Ectodermal cell (in vitro differentiated cells): ENCODE results near the gene DSCAML1.

Experiments used
- H3K27ac ChIP-seq: 2 replicates; pipeline ENCODE4 v1.7.0; 2013; ENCODE audit warnings: mild to moderate bottlenecking, low read depth, low read length; ENCODE audit not compliant: insufficient read depth, poor library complexity, severe bottlenecking
- H3K27me3 ChIP-seq: 2 replicates; pipeline ENCODE4 v1.7.0; 2013; ENCODE audit warnings: mild to moderate bottlenecking, low read length; ENCODE audit not compliant: insufficient read depth, control insufficient read depth, poor library complexity, severe bottlenecking
- H3K36me3 ChIP-seq: one replicate; pipeline ENCODE4 v1.7.0; 2013; ENCODE audit warnings: low read length; ENCODE audit not compliant: control insufficient read depth, insufficient read depth
- H3K4me1 ChIP-seq: one replicate; pipeline ENCODE4 v1.7.0; 2013; ENCODE audit warnings: low read length; ENCODE audit not compliant: control insufficient read depth, insufficient read depth
- H3K4me3 ChIP-seq: 2 replicates; pipeline ENCODE4 v1.7.0; 2013; ENCODE audit warnings: low read depth, low read length, control low read depth; ENCODE audit not compliant: insufficient read depth
- H3K9me3 ChIP-seq: 2 replicates; pipeline ENCODE4 v1.7.0; 2013; ENCODE audit warnings: mild to moderate bottlenecking, low read length, moderate library complexity; ENCODE audit not compliant: control insufficient read depth
- WGBS, 2 experiments: methylation state at CpG; one replicate each; pipeline ENCODE4 v1.1.7; 2013; ENCODE audit warnings: missing lambda C conversion rate in 2 of 2; 5-methylcytosine and 5-hydroxymethylcytosine counted together

The DSCAML1 gene

GRCh38 chr11:117569911-117570310 lies 227.1 kb downstream of the DSCAML1 start:
- Histone ChIP-seq H3K4me1 (no peaks in the 10 kb centered on the region), H3K27me3 (no peaks in the 10 kb centered on the region), H3K4me3 (no peak overlapping the region), H3K9me3 (no peaks in the 10 kb centered on the region), H3K36me3 (no peaks in the 10 kb centered on the region), H3K27ac (no peak overlapping the region)
- WGBS, 2 experiments, result 88 to 90% methylated on average over 9 of the region's 9 CpGs

- Histone ChIP-seq H3K4me3 (no peak overlapping the region), H3K4me1 (no peaks in the 10 kb centered on the region), H3K36me3 (no peaks in the 10 kb centered on the region), H3K27ac (no peak overlapping the region), H3K9me3 (no peaks in the 10 kb centered on the region), H3K27me3 (peaks cover 3% of the 10 kb centered on the region)
- WGBS, 2 experiments, result 51 to 52% methylated on average over 4 of the region's 4 CpGs
Measured at GRCh38 chr11:117565709-117566108, 231.3 kb downstream of the DSCAML1 start.

DNA sequence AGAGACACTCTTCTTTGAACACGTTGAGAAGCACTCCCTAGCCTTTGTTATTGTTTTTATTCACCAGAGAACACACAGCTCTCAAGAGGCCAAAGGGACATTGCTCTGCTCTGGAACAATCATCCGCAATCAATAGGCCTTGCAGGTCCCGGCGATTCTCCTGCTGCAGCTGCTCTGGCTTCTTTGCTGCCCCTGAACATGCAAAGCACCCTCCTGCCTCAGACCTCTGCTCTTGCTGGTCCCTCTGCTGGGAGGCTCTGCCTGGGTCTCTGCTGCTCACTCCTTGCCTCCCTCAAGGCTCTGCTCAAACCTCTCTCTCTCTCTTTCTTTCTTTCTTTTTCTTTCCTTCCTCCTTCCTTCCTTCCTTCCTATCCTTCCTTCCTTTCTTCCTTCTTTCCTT lies 232.7 kb downstream of the DSCAML1 start:
- no peaks in the 10 kb centered on the region for H3K36me3 ChIP-seq
- H3K9me3 ChIP-seq, result no peaks in the 10 kb centered on the region
- H3K4me3 ChIP-seq, result no peak overlapping the region
- H3K4me1 ChIP-seq, result no peaks in the 10 kb centered on the region
- H3K27ac ChIP-seq, result no peak overlapping the region
- 87 to 89% methylated on average over 4 of the region's 4 CpGs for WGBS, 2 experiments
- peaks cover 6% of the 10 kb centered on the region for H3K27me3 ChIP-seq

- no peaks in the 10 kb centered on the region for H3K36me3 ChIP-seq
- H3K27me3 ChIP-seq, result peaks cover 6% of the 10 kb centered on the region
- no peak overlapping the region for H3K27ac ChIP-seq
- no peaks in the 10 kb centered on the region for H3K4me1 ChIP-seq
- no peaks in the 10 kb centered on the region for H3K9me3 ChIP-seq
- H3K4me3 ChIP-seq, result no peak overlapping the region
- 94 to 96% methylated on average over 7 of the region's 7 CpGs for WGBS, 2 experiments
Measured at GRCh38 chr11:117563556-117563955, 233.5 kb downstream of the DSCAML1 start.

GRCh38 chr11:117562136-117562535 lies 234.9 kb downstream of the DSCAML1 start:
- H3K27me3 ChIP-seq, result peaks cover 6% of the 10 kb centered on the region
- H3K9me3 ChIP-seq, result no peaks in the 10 kb centered on the region
- H3K4me3 ChIP-seq, result no peak overlapping the region
- peaks cover 8% of the 10 kb centered on the region for H3K4me1 ChIP-seq
- no peak overlapping the region for H3K27ac ChIP-seq
- WGBS, 2 experiments, result 92 to 94% methylated on average over 6 of the region's 6 CpGs
- H3K36me3 ChIP-seq, result no peaks in the 10 kb centered on the region

DNA sequence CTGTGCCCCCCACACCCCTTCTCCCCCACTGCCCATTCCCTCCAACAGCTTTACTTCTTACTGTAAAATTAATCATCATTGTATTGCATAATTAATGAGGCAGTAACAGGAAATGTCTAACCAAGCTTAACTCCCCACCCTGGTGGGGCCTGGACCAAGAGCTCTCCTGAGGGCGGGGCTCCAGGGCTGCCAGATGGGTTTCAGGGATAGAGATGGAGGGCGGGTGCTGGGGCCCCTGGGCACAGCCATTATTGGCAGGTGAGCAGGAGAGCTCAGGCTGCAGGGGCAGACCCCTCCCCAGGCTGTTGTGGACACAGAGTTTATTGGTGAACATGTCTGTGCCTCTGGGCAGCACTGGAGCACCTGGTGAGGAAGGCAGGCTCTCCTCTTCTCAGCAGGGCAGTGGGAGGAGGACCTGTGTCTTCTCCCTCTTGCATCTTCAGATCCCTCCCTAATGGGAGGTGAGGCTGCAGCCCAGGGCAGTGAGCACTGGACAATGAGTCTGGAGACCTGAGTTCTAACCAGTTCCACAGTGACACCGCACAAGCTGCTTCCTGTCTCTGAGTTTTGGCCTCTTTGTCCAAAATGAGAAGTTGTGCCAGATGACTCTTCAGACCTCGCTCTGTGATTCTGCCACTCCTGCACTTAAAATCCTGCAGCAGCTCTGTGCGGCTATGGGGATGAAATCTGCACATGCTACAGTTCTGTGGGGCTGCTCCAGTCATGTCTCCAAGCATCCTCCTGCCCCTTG lies 236.1 kb downstream of the DSCAML1 start:
- no peaks in the 10 kb centered on the region for H3K9me3 ChIP-seq
- no peaks in the 10 kb centered on the region for H3K36me3 ChIP-seq
- no peak overlapping the region for H3K4me3 ChIP-seq
- no peak overlapping the region for H3K27ac ChIP-seq
- H3K4me1 ChIP-seq, result peaks cover 12% of the 10 kb centered on the region
- WGBS, 2 experiments, result 73% methylated on average over 5 of the region's 5 CpGs
- peaks cover 9% of the 10 kb centered on the region for H3K27me3 ChIP-seq

GRCh38 chr11:117559698-117560097 lies 237.3 kb downstream of the DSCAML1 start:
- H3K36me3 ChIP-seq, result no peaks in the 10 kb centered on the region
- no peak overlapping the region for H3K27ac ChIP-seq
- no peak overlapping the region for H3K4me3 ChIP-seq
- peaks cover 20% of the 10 kb centered on the region for H3K4me1 ChIP-seq
- peaks cover 17% of the 10 kb centered on the region for H3K27me3 ChIP-seq
- no peaks in the 10 kb centered on the region for H3K9me3 ChIP-seq
- WGBS, 2 experiments, result 87 to 91% methylated on average over 5 of the region's 5 CpGs

DNA sequence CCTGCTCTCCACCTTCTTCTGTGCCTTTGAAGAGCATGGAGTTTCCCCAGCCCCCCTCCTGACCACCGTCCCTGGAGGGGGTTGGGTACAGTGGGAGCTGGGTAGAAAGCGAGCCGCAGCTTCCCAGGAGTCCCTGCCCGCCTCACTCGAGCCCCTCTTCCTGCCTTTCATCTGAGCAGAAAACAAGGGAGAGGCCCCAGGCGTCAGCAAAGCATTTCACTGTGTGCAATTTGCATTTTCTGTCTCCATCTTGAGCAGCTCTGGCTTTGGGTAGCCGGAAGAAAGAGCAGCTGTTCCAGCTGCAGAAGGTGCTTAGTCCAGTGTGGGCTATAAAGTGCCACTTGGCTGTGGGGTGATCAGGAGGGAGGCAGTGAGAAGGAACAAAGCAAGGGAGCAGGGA lies 239.7 kb downstream of the DSCAML1 start:
- 34 to 38% methylated on average over 7 of the region's 7 CpGs for WGBS, 2 experiments
- Histone ChIP-seq H3K36me3 (no peaks in the 10 kb centered on the region), H3K27me3 (peaks cover 37% of the 10 kb centered on the region), H3K27ac (no peak overlapping the region), H3K4me3 (no peak overlapping the region), H3K4me1 (peaks cover 20% of the 10 kb centered on the region), H3K9me3 (no peaks in the 10 kb centered on the region)

DNA sequence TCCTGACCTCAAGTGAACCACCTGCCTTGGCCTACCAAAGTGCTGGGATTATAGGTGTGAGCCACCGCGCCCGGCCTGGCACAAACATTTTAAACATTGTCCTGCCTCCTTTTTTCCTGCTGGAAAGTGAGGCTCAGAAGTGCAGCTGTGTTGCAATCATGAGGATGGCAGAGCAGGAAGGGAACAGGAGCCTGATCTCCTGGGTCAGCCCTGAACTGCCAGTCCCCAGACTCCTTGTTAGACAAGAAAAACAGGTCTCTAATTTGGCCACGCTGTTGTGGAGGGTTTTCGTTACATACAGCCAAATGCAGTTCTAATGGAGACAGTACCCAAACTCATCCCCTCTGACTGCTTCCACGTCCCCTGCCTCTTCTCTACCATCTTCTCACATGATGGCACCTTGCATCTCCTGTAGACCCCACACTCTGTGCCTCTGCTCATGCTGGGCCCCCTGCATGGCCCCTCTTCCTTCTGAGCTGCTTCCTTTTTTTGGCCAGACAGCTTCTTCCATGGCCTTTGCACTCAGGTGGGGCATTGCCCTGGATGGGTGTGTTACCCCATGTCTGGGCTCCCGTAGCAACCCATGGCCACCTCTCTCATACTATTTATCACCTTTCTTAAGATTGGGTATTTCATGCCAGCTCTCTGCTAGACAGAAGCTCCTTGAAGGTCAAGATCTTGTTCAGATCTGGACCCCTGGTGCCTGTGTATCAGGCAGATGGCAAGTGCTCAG lies 242.2 kb downstream of the DSCAML1 start:
- Histone ChIP-seq H3K27me3 (peaks cover 52% of the 10 kb centered on the region), H3K9me3 (no peaks in the 10 kb centered on the region), H3K36me3 (no peaks in the 10 kb centered on the region), H3K27ac (no peak overlapping the region), H3K4me3 (no peak overlapping the region), H3K4me1 (peaks cover 26% of the 10 kb centered on the region)
- WGBS, 2 experiments, result 94 to 95% methylated on average over 7 of the region's 7 CpGs

DNA sequence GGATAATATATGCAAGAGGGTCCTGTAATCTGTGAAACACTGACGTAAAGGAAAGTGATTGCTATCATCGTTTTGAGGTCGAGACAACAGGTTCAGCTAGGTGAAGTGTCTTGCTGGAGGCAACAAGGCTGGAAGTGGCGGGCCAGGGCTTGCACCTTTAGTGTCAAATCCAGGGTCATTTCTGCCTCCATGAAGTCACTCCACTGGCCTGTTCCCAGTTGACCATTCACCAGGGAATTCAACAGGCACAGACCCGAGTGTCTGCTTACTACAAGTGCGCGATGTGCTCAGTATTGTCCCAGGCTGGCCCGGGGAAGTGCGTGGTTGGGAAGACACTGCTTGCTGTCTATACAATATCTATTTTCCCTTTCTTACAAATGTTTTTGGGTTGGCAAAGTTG lies 244.4 kb downstream of the DSCAML1 start:
- peaks cover 73% of the 10 kb centered on the region for H3K27me3 ChIP-seq

More for the DNA sequence above, 244.4 kb downstream of the DSCAML1 start:
- WGBS, 2 experiments, result 90 to 94% methylated on average over 9 of the region's 9 CpGs
- Histone ChIP-seq H3K27ac (no peak overlapping the region), H3K4me3 (no peak overlapping the region), H3K36me3 (no peaks in the 10 kb centered on the region), H3K4me1 (peaks cover 26% of the 10 kb centered on the region), H3K9me3 (no peaks in the 10 kb centered on the region)
